ENCODE measurements around the gene CCDC7. TPM values are rescaled to one million over a fixed set of nuclear protein-coding genes. Genes with fewer than 3 reads are reported as not detected.

CCDC7 gene
- total RNA-seq, 1 experiment from 2014 or later, result 4.0 TPM

GRCh38 chr10:32436215-32436614, 9.7 kb upstream of the CCDC7 start (continued):
- no peak for TF ChIP-seq ZBTB33 (IDR thresholded peaks at IDR 0.05; ENCODE audit: extremely low read depth, insufficient replicate concordance, low read length)

- BruUV-seq (replicated peaks), result no TSS peak
- H3K9me3 ChIP-seq (ENCODE audit: control insufficient read depth in 1 of 2, insufficient read depth in 1 of 2, low read depth in 1 of 2, low read length in 2 of 2), result peaks cover 0 to 4% of the 10 kb centered on the region in 2 experiments; a peak in 1 of 4 replicates
- H3K27me3 ChIP-seq (ENCODE audit: insufficient read depth, low read length), result no peaks in the 10 kb centered on the region
- DNase-seq (ENCODE audit: low read depth, low spot score) (no peak), ATAC-seq (no peak)
- CTCF ChIA-PET, result no interaction called here
- H3K4me2 ChIP-seq (ENCODE audit: low read length), result no peak overlapping the region
- H3K9ac ChIP-seq (ENCODE audit: low read length), result no peak overlapping the region
- TF ChIP-seq, protein P1, sequence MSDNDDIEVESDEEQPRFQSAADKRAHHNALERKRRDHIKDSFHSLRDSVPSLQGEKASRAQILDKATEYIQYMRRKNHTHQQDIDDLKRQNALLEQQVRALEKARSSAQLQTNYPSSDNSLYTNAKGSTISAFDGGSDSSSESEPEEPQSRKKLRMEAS (IDR thresholded peaks at IDR 0.05), result no peak
- TF ChIP-seq FOSL1 (IDR thresholded peaks at IDR 0.05; ENCODE audit: low read depth), result no peak
- TF ChIP-seq EZH2phosphoT487 (IDR thresholded peaks at IDR 0.05; ENCODE audit: borderline replicate concordance), result no peak
- no peak for TF ChIP-seq YY1 (IDR thresholded peaks at IDR 0.05; ENCODE audit: extremely low read depth, insufficient replicate concordance, low read depth, low read length)
- TF ChIP-seq SRF (IDR thresholded peaks at IDR 0.05; ENCODE audit: low read depth), result no peak
- TF ChIP-seq CBX3 (IDR thresholded peaks at IDR 0.05; ENCODE audit: low read depth), result no peak
- TF ChIP-seq SIN3A (IDR thresholded peaks at IDR 0.05; ENCODE audit: low read depth), result no peak
- TF ChIP-seq POLR2A (IDR thresholded peaks at IDR 0.05; ENCODE audit: borderline replicate concordance, extremely low read depth, insufficient read depth, insufficient read length), result no peak
- TF ChIP-seq SP1 (IDR thresholded peaks at IDR 0.05; ENCODE audit: low read depth), result no peak
- TF ChIP-seq, protein P2, sequence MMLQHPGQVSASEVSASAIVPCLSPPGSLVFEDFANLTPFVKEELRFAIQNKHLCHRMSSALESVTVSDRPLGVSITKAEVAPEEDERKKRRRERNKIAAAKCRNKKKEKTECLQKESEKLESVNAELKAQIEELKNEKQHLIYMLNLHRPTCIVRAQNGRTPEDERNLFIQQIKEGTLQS (IDR thresholded peaks at IDR 0.05), result no peak
- TF ChIP-seq EZH2 (IDR thresholded peaks at IDR 0.05), result no peak
- no peak for TF ChIP-seq POLR2AphosphoS5 (IDR thresholded peaks at IDR 0.05; ENCODE audit: low read depth, low read length)
- TF ChIP-seq ZBTB33 (IDR thresholded peaks at IDR 0.05; ENCODE audit: extremely low read depth, insufficient replicate concordance, low read length), result no peak
- TF ChIP-seq RAD21 (IDR thresholded peaks at IDR 0.05; ENCODE audit: low read depth), result no peak
- no peak for TF ChIP-seq TCF7L2 (IDR thresholded peaks at IDR 0.05; ENCODE audit: borderline replicate concordance, extremely low read depth, insufficient read depth, insufficient read length)
- TF ChIP-seq EGR1 (IDR thresholded peaks at IDR 0.05; ENCODE audit: low read depth), result no peak
- H3K27ac ChIP-seq (ENCODE audit: low read depth, low read length), result no peak overlapping the region
- H3K9me2 ChIP-seq (ENCODE audit: insufficient read depth), result no peaks in the 10 kb centered on the region
- H2AFZ ChIP-seq (ENCODE audit: low read depth, low read length, poor library complexity, severe bottlenecking), result no peak overlapping the region
- H3K79me2 ChIP-seq (ENCODE audit: insufficient read depth, low read length), result no peaks in the 10 kb centered on the region
- H3K4me3 ChIP-seq (replicated peaks in 1 of 2; ENCODE audit: low read depth in 1 of 2, low read length in 2 of 2), result no peak overlapping the region
- POLR2A ChIA-PET, result no interaction called here
- no peaks in the 10 kb centered on the region for H3K4me1 ChIP-seq (ENCODE audit: control insufficient read depth in 1 of 2, insufficient read depth in 2 of 2, low read length in 2 of 2)
- no peaks in the 10 kb centered on the region for H4K20me1 ChIP-seq (ENCODE audit: insufficient read depth)
- intact Hi-C loops (cut with micrococcal nuclease), result no loop called here
- H3K36me3 ChIP-seq (ENCODE audit: control insufficient read depth in 1 of 2, insufficient read depth in 2 of 2, low read length in 2 of 2), result no peaks in the 10 kb centered on the region
- RAD21 ChIA-PET (ENCODE audit: low non-redundant PET in 1 of 2, low total read pairs in 2 of 2, uncharacterized antibody in 2 of 2, unreplicated experiment in 2 of 2), result no interaction called here
Measured at GRCh38 chr10:32437334-32437733, 8.6 kb upstream of the CCDC7 start.
